Pulmonary artery endothelial cell (primary cell): ENCODE results near the gene CEP76. TPM values are rescaled to one million over a fixed set of nuclear protein-coding genes. Genes with fewer than 3 reads are reported as not detected.
"Not testable (repeated sequence)": the region's sequence is repeated elsewhere in the genome, so short reads cannot be mapped to it uniquely, and the experiment has no call there.

ENCODE experiments used
- DNase-seq: peaks from one replicate; pipeline ENCODE4 v3.0.0-alpha.2; 2011; ENCODE audit warnings: low read depth, low spot score
- total RNA-seq: library from RNA; depleted of rRNA; stranded (reverse); fragments of >200 nt; gene quantifications from 2 replicates; pipeline ENCODE4 v1.2.3, GENCODE V29; 2014

Gene CEP76
- total RNA-seq, 1 donor from 2014 or later = 10.6 TPM

GRCh38 chr18:12645751-12646203, 56.7 kb downstream of the CEP76 start:
- no peak for DNase-seq

GRCh38 chr18:12645254-12645653, 57.3 kb downstream of the CEP76 start:
- no peak for DNase-seq

GRCh38 chr18:12643756-12644155, 58.8 kb downstream of the CEP76 start:
- DNase-seq = not testable (repeated sequence)

DNA sequence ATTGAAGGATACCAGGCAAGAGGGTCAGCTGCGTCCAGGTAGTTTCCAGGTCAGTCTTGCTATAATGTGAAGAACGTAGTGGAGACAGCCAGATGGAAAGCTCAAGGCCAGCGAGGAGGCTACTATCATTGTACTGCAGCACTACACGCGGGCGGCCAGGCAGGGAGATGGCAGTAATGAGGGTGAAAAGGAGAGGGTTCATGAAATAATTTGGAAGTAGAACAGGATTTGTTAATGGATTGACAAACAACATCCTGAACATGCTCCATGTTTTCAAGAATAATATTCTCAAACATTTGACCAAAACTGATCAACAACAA, 61.7 kb downstream of the CEP76 start:
- no peak for DNase-seq

DNA sequence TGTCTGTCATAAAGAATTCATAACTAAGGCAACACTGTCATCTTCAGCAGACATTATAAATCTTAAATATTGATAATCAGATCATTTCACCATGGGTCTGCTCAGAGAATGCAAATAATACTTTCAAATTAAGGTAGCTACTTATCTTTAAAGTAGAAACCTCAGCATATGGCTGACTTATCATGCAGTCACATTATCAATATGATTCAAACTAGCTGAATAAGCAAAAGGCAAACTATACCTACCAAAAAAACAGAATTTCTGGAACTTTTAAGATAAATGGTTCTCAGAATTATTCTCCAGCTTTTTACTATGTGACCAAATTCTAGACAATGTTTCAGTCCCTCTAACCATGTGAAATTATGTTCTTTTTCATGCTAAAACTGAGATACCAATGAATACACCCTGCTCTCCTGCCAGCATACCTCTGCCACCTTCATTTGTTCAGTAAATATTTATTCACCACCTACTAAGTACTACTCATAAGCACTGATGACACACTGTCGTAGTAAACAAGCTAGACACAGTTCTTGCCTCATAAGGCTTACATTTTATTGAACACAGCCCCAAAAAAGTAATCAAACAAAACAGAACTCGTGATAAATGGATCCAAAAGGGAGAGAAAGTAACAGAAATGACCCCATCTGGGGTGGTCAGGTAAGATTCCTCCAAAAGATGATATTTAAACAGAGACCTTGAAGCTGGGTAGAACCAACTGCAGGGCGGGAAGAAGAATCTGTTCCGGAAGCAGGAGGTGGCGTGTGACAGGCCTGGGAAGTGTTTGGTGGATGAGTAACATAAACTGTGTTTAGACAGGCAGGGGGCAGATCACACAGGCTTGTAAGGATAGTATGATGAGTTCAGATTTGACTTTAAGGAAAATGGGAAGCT, 62.3 kb downstream of the CEP76 start:
- peak; percentile 68 for DNase-seq

GRCh38 chr18:12638644-12639124, 63.8 kb downstream of the CEP76 start:
- no peak for DNase-seq

GRCh38 chr18:12637901-12638643, 64.5 kb downstream of the CEP76 start:
- no peak for DNase-seq

DNA sequence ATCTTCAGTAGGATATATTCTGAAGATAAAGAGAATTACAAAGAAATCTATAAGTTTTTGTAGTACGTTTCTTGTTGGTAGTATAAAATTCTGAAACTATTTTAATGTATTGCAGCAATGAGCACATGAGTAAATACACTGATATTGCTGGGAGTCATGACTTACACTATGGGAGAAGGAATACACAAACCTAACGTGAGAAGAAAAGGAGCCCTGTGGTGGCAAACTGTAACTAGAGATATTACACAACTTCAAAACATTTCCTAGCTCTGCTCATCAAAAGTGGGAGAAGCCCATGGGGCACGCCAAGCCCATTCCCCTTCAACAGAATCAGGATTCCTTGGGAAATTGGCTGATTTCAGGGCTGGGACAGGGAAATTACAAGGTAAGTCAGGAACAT, 65.1 kb downstream of the CEP76 start:
- DNase-seq = no peak

- no peak for DNase-seq
These were observed 70.6 kb downstream of the CEP76 start for GRCh38 chr18:12631831-12632477.

- DNase-seq = no peak
These were observed 72.4 kb downstream of the CEP76 start for GRCh38 chr18:12630136-12630535.

GRCh38 chr18:12628706-12629702, 73.5 kb downstream of the CEP76 start:
- no peak for DNase-seq

- not testable (repeated sequence) for DNase-seq
These were observed 75.3 kb downstream of the CEP76 start for GRCh38 chr18:12627199-12627598.

GRCh38 chr18:12625241-12625640, 77.3 kb downstream of the CEP76 start:
- DNase-seq = no peak

Other genes with a start within 250 kb of the CEP76 start
- gene SPIRE1, start 44.6 kb downstream of the CEP76 start, total RNA-seq = 31.8 and 36.6 TPM in 2 replicates
- gene PSMG2, start 319 bp upstream of the CEP76 start, total RNA-seq = 69.1 and 89.0 TPM in 2 replicates
- 17.5 and 20.3 TPM in 2 replicates for gene PTPN2, start 181.5 kb upstream of the CEP76 start, total RNA-seq
- gene SEH1L, start 245.3 kb upstream of the CEP76 start, total RNA-seq = 49.7 and 70.4 TPM in 2 replicates